Measurements from ENCODE around the gene GREB1L.

- TF ChIP-seq CTCF (IDR thresholded peaks at IDR 0.05) (no peak), POLR2AphosphoS5 (IDR thresholded peaks at IDR 0.05; ENCODE audit: insufficient read depth in 1 of 2, low read depth in 1 of 2) (no peak), POLR2A (IDR thresholded peaks at IDR 0.05) (no peak)
Observed at GRCh38 chr18:21218862-21219261, 23.2 kb upstream of the GREB1L start.

Data from vagina (tissue), 2 donors.